Uterus (tissue), 4 donors: ENCODE data around the gene RPL41. TPM values are rescaled to one million over a fixed set of nuclear protein-coding genes. Genes with fewer than 3 reads are reported as not detected.

ENCODE experiments used
- DNase-seq, 2 donors: peaks; one replicate each; pipeline ENCODE4 v3.0.0-alpha.2; 2019 to 2020
- H3K27ac ChIP-seq, 2 donors: fragments of 200-600 bp; sonication (generic); 1 replicate in 1 of 2; 2 replicates in 1 of 2; pipeline ENCODE4 v1.5.1; 2016 to 2018
- H3K27me3 ChIP-seq, 2 donors: fragments of 200-600 bp; sonication (generic); one replicate each; pipeline ENCODE4 v1.5.1; 2018 to 2019; ENCODE audit warnings: control low read depth in 1 of 2
- H3K36me3 ChIP-seq, 2 donors: fragments of 200-600 bp; sonication (generic); one replicate each; pipeline ENCODE4 v1.5.1; 2019; ENCODE audit warnings: control low read depth in 1 of 2
- H3K4me1 ChIP-seq, 2 donors: fragments of 200-600 bp; sonication (generic); one replicate each; pipeline ENCODE4 v1.5.1; 2018 to 2019; ENCODE audit warnings: control low read depth in 1 of 2
- H3K4me3 ChIP-seq, 2 donors: fragments of 200-600 bp; sonication (generic); 1 replicate in 1 of 2; 2 replicates in 1 of 2; pipeline ENCODE4 v1.5.1; 2018 to 2019; ENCODE audit warnings: mild to moderate bottlenecking in 1 of 2
- H3K9me3 ChIP-seq, 2 donors: fragments of 200-600 bp; sonication (generic); one replicate each; pipeline ENCODE4 v1.5.1; 2019; ENCODE audit warnings: control low read depth in 1 of 2
- POLR2A ChIP-seq, 2 donors: fragments of 450-650 bp; IDR thresholded peaks; one replicate each; pipeline ENCODE4 v1.6.1; 2016; ENCODE audit warnings: antibody characterized with exemption in 2 of 2, mild to moderate bottlenecking in 1 of 2, moderate library complexity in 1 of 2
- intact Hi-C: fragments of 100-400 bp; cut with DNase I; formaldehyde crosslinking; loops from one replicate; pipeline ENCODE4 v1.15.1; 2023; ENCODE audit warnings: low total_unique reads
- total RNA-seq, 4 donors: library from RNA; depleted of rRNA in 3 of 4; stranded (reverse); fragments of >200 nt in 3 of 4; gene quantifications; one replicate each; pipeline versions ENCODE4 v1.1.0 to v1.2.4, GENCODE V29; 2014 to 2023
- TF ChIP-seq, protein P1 (sequence below), 4 experiments: fragments of 200-600 bp in 2 of 4; fragments of 450-650 bp in 2 of 4; sonication (generic) in 2 of 4; IDR thresholded peaks; one replicate each; pipeline ENCODE4 v1.5.1; 2016 to 2019; ENCODE audit warnings: antibody characterized with exemption in 4 of 4, mild to moderate bottlenecking in 2 of 4, moderate library complexity in 1 of 4
- donor health status: DM: yes; HTN: yes; CAD: no.

The RPL41 gene
- total RNA-seq, 4 donors from 2014 or later = 1,022 to 4,789 (median 2,600) TPM

DNA sequence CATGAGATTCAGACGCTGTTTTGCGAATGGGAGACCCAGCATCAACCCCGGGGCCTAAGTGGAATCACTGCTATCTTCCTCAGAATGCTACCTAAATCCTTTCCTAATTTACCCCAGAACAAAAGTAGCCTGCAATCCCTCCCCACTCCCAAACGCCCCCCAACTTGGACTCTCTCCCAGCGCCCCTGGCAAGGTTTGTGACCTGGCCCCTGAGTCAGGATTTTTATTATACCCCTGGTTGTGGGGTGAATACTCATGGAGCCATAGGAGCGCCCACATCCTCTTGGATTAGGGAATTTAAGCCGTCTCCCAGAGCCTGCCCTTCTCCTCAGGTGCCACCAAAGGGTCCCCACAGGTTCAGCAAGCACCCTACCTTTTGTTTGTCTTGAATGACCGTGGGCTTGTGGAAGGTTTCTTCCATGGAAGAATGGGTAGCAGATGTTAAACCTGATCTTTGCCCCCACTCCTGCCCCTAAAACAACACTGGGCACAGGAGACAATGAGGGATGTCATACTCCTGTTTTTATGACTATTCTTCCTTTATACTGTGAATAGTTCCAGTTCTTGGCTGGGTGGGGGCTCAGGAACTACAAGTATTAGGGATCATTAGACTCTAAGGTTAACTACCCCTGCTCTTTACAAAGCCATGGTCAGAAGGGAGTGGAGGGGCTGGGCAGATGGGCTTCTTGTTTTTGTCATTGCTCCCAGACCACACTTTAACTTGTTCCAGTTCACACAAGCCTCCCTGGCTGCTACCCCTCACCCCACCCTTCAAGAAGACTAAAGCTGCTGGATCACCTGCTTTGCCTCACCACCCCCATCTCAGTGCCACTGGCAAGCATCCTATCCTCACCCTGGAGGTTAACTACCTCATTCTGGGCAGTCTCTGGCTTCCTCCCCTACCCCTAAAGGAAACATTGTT lies 36.6 kb downstream of the RPL41 start:
- intact Hi-C loops = no loop called here
- Histone ChIP-seq H3K9me3 (no peaks in the 10 kb centered on the region), H3K4me3 (peak overlapping the region; percentile 59 to 60), H3K27ac (peak overlapping the region; percentile 90 to 91), H3K4me1 (peaks cover 6 to 7% of the 10 kb centered on the region in 2 donors), H3K36me3 (no peaks in the 10 kb centered on the region), H3K27me3 (no peaks in the 10 kb centered on the region)
- DNase-seq = no peak
- no peak for TF ChIP-seq POLR2A (IDR thresholded peaks at IDR 0.05)
- TF ChIP-seq, protein P1, sequence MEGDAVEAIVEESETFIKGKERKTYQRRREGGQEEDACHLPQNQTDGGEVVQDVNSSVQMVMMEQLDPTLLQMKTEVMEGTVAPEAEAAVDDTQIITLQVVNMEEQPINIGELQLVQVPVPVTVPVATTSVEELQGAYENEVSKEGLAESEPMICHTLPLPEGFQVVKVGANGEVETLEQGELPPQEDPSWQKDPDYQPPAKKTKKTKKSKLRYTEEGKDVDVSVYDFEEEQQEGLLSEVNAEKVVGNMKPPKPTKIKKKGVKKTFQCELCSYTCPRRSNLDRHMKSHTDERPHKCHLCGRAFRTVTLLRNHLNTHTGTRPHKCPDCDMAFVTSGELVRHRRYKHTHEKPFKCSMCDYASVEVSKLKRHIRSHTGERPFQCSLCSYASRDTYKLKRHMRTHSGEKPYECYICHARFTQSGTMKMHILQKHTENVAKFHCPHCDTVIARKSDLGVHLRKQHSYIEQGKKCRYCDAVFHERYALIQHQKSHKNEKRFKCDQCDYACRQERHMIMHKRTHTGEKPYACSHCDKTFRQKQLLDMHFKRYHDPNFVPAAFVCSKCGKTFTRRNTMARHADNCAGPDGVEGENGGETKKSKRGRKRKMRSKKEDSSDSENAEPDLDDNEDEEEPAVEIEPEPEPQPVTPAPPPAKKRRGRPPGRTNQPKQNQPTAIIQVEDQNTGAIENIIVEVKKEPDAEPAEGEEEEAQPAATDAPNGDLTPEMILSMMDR (IDR thresholded peaks at IDR 0.05) = no peak

DNA sequence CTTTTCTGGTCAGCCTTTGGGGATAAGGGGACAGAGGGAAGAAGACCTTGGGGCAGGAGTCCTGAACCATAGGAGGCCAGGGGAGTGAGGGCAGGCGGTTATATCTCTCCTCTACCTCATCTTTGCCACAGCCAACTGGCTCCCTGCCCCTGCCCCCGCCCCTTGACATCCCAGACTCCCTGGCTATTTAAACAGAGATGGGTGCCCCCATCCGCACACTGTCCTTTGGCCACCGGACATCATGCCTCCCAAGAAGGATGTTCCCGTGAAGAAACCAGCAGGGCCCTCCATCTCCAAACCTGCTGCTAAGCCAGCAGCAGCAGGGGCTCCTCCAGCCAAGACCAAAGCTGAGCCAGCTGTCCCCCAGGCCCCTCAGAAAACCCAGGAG lies 37.2 kb downstream of the RPL41 start:
- DNase-seq = no peak
- Histone ChIP-seq H3K27ac (peak overlapping the region; percentile 20 to 90), H3K9me3 (no peaks in the 10 kb centered on the region), H3K4me1 (peaks cover 6 to 7% of the 10 kb centered on the region in 2 donors), H3K27me3 (no peaks in the 10 kb centered on the region), H3K4me3 (no peak overlapping the region), H3K36me3 (no peaks in the 10 kb centered on the region)
- no peak for TF ChIP-seq POLR2A (IDR thresholded peaks at IDR 0.05)
- TF ChIP-seq, protein P1 (IDR thresholded peaks at IDR 0.05) = no peak
- intact Hi-C loops = no loop called here

DNA sequence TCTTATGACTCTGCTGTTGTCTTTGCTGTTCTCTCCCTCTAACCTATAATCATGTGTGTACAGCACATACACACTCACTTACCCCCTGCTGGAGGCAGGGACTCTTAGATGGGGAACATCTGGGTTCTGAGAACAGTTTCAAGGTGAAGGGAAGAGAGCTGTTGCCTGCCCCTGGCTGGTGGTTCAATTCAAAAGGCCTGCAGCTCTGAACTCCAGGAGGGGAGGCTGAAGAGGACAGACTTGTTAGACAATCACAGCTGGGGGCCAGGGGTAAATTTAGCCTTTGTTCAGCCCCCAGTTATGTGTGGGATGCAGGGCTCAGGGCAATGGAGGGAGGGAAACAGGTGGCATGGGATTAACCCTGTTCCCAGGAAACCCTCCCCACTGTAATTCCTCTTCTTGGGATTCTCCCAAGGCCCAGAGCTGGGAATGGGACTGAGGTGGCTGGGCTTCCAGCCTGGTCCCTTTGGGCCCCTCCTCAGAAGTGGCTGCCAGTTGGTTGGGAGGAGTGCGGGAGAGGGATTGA lies 37.9 kb downstream of the RPL41 start:
- Histone ChIP-seq H3K9me3 (no peaks in the 10 kb centered on the region), H3K4me1 (peaks cover 6 to 7% of the 10 kb centered on the region in 2 donors), H3K36me3 (no peaks in the 10 kb centered on the region), H3K27me3 (no peaks in the 10 kb centered on the region), H3K4me3 (no peak overlapping the region), H3K27ac (no peak overlapping the region)
- intact Hi-C loops = no loop called here
- TF ChIP-seq POLR2A (IDR thresholded peaks at IDR 0.05) = no peak
- TF ChIP-seq, protein P1 (IDR thresholded peaks at IDR 0.05) = no peak
- no peak for DNase-seq

DNA sequence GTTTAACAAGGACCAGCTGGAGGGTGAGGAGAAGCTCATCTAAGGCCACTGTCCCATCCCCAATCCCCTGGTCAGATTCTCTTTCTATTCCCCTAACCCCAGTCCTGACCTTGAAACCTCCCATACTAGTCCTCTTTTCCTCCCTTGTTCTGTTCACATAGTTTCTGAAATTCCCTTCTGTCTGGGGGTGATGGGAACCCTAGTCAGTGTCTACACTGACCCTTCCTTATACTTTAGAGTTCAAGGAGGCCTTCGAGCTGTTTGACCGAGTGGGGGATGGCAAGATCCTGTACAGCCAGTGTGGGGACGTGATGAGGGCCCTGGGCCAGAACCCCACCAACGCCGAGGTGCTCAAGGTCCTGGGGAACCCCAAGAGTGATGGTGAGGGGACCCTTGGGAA lies 38.4 kb downstream of the RPL41 start:
- H3K4me1 ChIP-seq = peaks cover 6 to 7% of the 10 kb centered on the region in 2 donors

More for the DNA sequence above, 38.4 kb downstream of the RPL41 start:
- no peak for DNase-seq
- Histone ChIP-seq H3K27ac (no peak overlapping the region), H3K36me3 (no peaks in the 10 kb centered on the region), H3K9me3 (no peaks in the 10 kb centered on the region), H3K27me3 (no peaks in the 10 kb centered on the region), H3K4me3 (no peak overlapping the region)
- no peak for TF ChIP-seq POLR2A (IDR thresholded peaks at IDR 0.05)
- TF ChIP-seq, protein P1 (IDR thresholded peaks at IDR 0.05) = no peak
- intact Hi-C loops = no loop called here
